Esophagus muscularis mucosa (tissue), 4 donors: ENCODE results near the gene ELFN1.

Source experiments
- CTCF ChIP-seq, 3 experiments: fragments of 200-600 bp in 2 of 3; fragments of 450-650 bp in 1 of 3; sonication (generic) in 2 of 3; IDR thresholded peaks; one replicate each; pipeline ENCODE4 v1.5.1; 2017 to 2019; ENCODE audit warnings: antibody characterized with exemption in 3 of 3, mild to moderate bottlenecking in 2 of 3, moderate library complexity in 1 of 3
- EP300 ChIP-seq: sonication (generic); formaldehyde crosslinking; IDR thresholded peaks from one replicate; pipeline ENCODE4 v1.6.1; 2017; ENCODE audit warnings: antibody characterized with exemption
- POLR2A ChIP-seq: fragments of 450-650 bp; IDR thresholded peaks from one replicate; pipeline ENCODE4 v1.6.1; 2017; ENCODE audit warnings: antibody characterized with exemption, moderate library complexity, mild to moderate bottlenecking, low read depth

DNA sequence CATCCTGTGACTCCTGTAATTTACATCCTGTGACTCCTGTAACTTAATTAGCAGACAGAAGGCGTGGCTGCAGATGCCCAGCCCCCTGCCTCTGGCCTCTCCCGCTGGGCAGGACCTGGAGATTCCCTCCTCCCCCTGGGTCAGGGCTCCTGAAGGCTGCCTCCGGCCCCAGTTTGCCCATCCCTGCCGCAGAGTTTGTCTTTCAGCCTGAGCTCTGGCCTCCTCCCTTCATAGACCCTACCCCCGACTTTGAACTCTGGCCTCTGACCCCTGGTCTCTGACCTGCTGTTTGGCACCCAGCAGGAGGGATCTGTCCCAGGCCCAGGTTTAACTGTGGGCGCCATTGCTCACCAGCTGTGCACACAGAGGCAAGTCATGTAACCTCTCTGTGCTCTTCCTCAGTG is 45.6 kb downstream of the ELFN1 start:
- TF ChIP-seq EP300: no peak
- TF ChIP-seq CTCF (IDR thresholded peaks at IDR 0.05): no peak
- TF ChIP-seq POLR2A: no peak
